HepG2 (cell line): ENCODE measurements around the gene KCTD5. TPM values are rescaled to one million over a fixed set of nuclear protein-coding genes. Genes with fewer than 3 reads are reported as not detected.

Experiments used
- ARNTL ChIP-seq: sonication (generic); formaldehyde crosslinking; IDR thresholded peaks from 2 replicates; pipeline ENCODE4 v1.4.0; 2020; ENCODE audit warnings: mild to moderate bottlenecking, missing genetic modification reagents
- MAF1 ChIP-seq: sonication (generic); formaldehyde crosslinking; IDR thresholded peaks from 2 replicates; pipeline ENCODE4 v1.5.0; 2020; ENCODE audit warnings: missing genetic modification reagents, borderline replicate concordance
- MIXL1 ChIP-seq: IDR thresholded peaks from 2 replicates; pipeline ENCODE4 v1.6.1; 2016
- TARDBP ChIP-seq: sonication (generic); formaldehyde crosslinking; IDR thresholded peaks from 2 replicates; pipeline ENCODE4 v1.8.0; 2022; ENCODE audit warnings: mild to moderate bottlenecking, missing genetic modification reagents
- ZGPAT ChIP-seq: IDR thresholded peaks from 2 replicates; pipeline ENCODE4 v1.6.1; 2016; ENCODE audit warnings: mild to moderate bottlenecking
- ZNF30 ChIP-seq: sonication (generic); formaldehyde crosslinking; IDR thresholded peaks from 2 replicates; pipeline ENCODE4 v1.5.0; 2020; ENCODE audit warnings: mild to moderate bottlenecking, missing genetic modification reagents
- ZNF430 ChIP-seq: sonication (generic); formaldehyde crosslinking; IDR thresholded peaks from 2 replicates; pipeline ENCODE4 v1.9.0; 2021; ENCODE audit warnings: mild to moderate bottlenecking, missing genetic modification reagents
- ZNF674 ChIP-seq: sonication (generic); formaldehyde crosslinking; IDR thresholded peaks from 2 replicates; pipeline ENCODE4 v1.5.0; 2020; ENCODE audit warnings: low read depth, mild to moderate bottlenecking, missing genetic modification reagents
- ZNF777 ChIP-seq: sonication (generic); formaldehyde crosslinking; IDR thresholded peaks from 2 replicates; pipeline ENCODE4 v1.4.0; 2020; ENCODE audit warnings: missing genetic modification reagents
- polyA plus RNA-seq, 8 experiments: library from polyadenylated mRNA; depleted of rRNA in 3 of 8; stranded (reverse) in 7 of 8; unstranded in 1 of 8; fragments of >200 nt; fragmentation: Illumina TruSeq in 4 of 8; extraction: Trizol in 4 of 8; gene quantifications; 2 replicates each; pipeline versions ENCODE4 v1.2.1 to v1.2.3, GENCODE V29; 2011 to 2016; ENCODE audit warnings: low read depth in 4 of 8, missing spikeins in 1 of 8, mixed read lengths in 1 of 8; ENCODE audit not compliant: insufficient read depth in 1 of 8
- total RNA-seq, 5 experiments: library from RNA; depleted of rRNA; stranded (reverse); fragments of >200 nt; fragmentation: Illumina TruSeq; extraction: Trizol; gene quantifications; 2 replicates each; pipeline ENCODE4 v1.2.3, GENCODE V29; 2016; ENCODE audit warnings: low read depth in 1 of 5
- TF ChIP-seq, protein P1 (sequence below): sonication (generic); formaldehyde crosslinking; IDR thresholded peaks from 2 replicates; pipeline ENCODE4 v1.4.0; 2020; ENCODE audit warnings: missing genetic modification reagents
- TF ChIP-seq, protein P2 (sequence below): sonication (generic); formaldehyde crosslinking; IDR thresholded peaks from 2 replicates; pipeline ENCODE4 v1.9.0; 2022; ENCODE audit warnings: missing genetic modification reagents, mild to moderate bottlenecking, borderline replicate concordance
- TF ChIP-seq, protein P3 (sequence below): sonication (generic); formaldehyde crosslinking; IDR thresholded peaks from 2 replicates; pipeline ENCODE4 v1.8.0; 2022; ENCODE audit warnings: missing genetic modification reagents, mild to moderate bottlenecking, inconsistent platforms, borderline replicate concordance
- TF ChIP-seq, protein P4 (sequence below), 2 experiments: sonication (generic) in 1 of 2; formaldehyde crosslinking in 1 of 2; IDR thresholded peaks; 2 replicates each; pipeline versions ENCODE4 v1.6.1 to v1.9.0; 2014 to 2022; ENCODE audit warnings: antibody characterized with exemption in 1 of 2, borderline replicate concordance in 1 of 2, inconsistent platforms in 1 of 2, low read depth in 1 of 2, missing genetic modification reagents in 1 of 2

The KCTD5 gene
- total and polyA plus RNA-seq, 2 of the 13 experiments (the other 11 are each of a cell fraction or from before 2014, with no cell fraction given), result 25.4 to 29.8 TPM

GRCh38 chr16:2752035-2752849 is 69.9 kb downstream of the KCTD5 start, which contains the start of gene SRRM2 (continued):
- TF ChIP-seq ZNF30 (CRISPR knock-in tag), result peak; percentile 62; the same call in 1 of the 2 replicates
- peak; percentile 89 for TF ChIP-seq ZNF777 (CRISPR knock-in tag)
- peak; percentile 56; the same call in 1 of the 2 replicates for TF ChIP-seq ARNTL (CRISPR knock-in tag)
- peak; percentile 74; the same call in 1 of the 2 replicates for TF ChIP-seq ZGPAT (CRISPR knock-in tag)
- TF ChIP-seq, protein P1, sequence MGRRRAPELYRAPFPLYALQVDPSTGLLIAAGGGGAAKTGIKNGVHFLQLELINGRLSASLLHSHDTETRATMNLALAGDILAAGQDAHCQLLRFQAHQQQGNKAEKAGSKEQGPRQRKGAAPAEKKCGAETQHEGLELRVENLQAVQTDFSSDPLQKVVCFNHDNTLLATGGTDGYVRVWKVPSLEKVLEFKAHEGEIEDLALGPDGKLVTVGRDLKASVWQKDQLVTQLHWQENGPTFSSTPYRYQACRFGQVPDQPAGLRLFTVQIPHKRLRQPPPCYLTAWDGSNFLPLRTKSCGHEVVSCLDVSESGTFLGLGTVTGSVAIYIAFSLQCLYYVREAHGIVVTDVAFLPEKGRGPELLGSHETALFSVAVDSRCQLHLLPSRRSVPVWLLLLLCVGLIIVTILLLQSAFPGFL (CRISPR knock-in tag), result no peak
- TF ChIP-seq MAF1 (CRISPR knock-in tag), result no peak; the same call in 1 of the 2 replicates
- TF ChIP-seq MIXL1 (CRISPR knock-in tag), result no peak
- TF ChIP-seq, protein P2, sequence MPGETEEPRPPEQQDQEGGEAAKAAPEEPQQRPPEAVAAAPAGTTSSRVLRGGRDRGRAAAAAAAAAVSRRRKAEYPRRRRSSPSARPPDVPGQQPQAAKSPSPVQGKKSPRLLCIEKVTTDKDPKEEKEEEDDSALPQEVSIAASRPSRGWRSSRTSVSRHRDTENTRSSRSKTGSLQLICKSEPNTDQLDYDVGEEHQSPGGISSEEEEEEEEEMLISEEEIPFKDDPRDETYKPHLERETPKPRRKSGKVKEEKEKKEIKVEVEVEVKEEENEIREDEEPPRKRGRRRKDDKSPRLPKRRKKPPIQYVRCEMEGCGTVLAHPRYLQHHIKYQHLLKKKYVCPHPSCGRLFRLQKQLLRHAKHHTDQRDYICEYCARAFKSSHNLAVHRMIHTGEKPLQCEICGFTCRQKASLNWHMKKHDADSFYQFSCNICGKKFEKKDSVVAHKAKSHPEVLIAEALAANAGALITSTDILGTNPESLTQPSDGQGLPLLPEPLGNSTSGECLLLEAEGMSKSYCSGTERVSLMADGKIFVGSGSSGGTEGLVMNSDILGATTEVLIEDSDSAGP (CRISPR knock-in tag), result peak; percentile 81; the same call in 1 of the 2 replicates
- TF ChIP-seq, protein P3, sequence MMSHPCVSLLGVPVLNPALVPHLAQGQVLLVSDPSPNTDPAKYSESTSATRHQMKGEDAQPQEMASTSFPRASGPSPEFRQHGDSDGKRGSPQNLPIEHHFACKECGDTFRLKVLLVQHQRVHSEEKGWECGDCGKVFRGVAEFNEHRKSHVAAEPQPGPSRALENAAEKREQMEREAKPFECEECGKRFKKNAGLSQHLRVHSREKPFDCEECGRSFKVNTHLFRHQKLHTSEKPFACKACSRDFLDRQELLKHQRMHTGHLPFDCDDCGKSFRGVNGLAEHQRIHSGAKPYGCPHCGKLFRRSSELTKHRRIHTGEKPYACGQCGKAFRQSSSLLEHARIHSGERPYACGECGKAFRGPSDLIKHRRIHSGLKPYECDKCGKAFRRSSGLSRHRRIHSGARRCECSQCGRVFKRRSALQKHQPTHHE (CRISPR knock-in tag), result peak; percentile 91
- TF ChIP-seq ZNF430 (CRISPR knock-in tag), result peak; percentile 66; the same call in 1 of the 2 replicates
- TF ChIP-seq, protein P4, sequence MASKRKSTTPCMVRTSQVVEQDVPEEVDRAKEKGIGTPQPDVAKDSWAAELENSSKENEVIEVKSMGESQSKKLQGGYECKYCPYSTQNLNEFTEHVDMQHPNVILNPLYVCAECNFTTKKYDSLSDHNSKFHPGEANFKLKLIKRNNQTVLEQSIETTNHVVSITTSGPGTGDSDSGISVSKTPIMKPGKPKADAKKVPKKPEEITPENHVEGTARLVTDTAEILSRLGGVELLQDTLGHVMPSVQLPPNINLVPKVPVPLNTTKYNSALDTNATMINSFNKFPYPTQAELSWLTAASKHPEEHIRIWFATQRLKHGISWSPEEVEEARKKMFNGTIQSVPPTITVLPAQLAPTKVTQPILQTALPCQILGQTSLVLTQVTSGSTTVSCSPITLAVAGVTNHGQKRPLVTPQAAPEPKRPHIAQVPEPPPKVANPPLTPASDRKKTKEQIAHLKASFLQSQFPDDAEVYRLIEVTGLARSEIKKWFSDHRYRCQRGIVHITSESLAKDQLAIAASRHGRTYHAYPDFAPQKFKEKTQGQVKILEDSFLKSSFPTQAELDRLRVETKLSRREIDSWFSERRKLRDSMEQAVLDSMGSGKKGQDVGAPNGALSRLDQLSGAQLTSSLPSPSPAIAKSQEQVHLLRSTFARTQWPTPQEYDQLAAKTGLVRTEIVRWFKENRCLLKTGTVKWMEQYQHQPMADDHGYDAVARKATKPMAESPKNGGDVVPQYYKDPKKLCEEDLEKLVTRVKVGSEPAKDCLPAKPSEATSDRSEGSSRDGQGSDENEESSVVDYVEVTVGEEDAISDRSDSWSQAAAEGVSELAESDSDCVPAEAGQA (IDR thresholded peaks at IDR 0.05; ENCODE audit: low read depth), result peak; percentile 90
- TF ChIP-seq, protein P4 (CRISPR knock-in tag; IDR thresholded peaks at IDR 0.05; ENCODE audit: borderline replicate concordance), result peak; percentile 20; the same call in 1 of the 2 replicates
- 0 out of 2 replicates have a peak, but pooled peaks have one; percentile 54 for TF ChIP-seq ZNF674 (CRISPR knock-in tag)
- no peak for TF ChIP-seq TARDBP
